HG02870 (cell line): ENCODE measurements around the gene DSTN.
A peak's percentile ranks its signal among the peaks of the same experiment; 100 is the strongest.

Experiments
- ATAC-seq: cut with Tn5 transposase; IDR thresholded peaks from one replicate; pipeline ENCODE4 v1.9.1; 2021; ENCODE audit warnings: mild to moderate bottlenecking, moderate library complexity; ENCODE audit not compliant: unreplicated experiment

DSTN gene

GRCh38 chr20:17545127-17545526, 24.7 kb upstream of the DSTN start:
- no peak for ATAC-seq

GRCh38 chr20:17549131-17549530, 20.7 kb upstream of the DSTN start:
- no peak for ATAC-seq

- no peak for ATAC-seq
Observed at GRCh38 chr20:17555106-17555505, 14.8 kb upstream of the DSTN start.

GRCh38 chr20:17556837-17557674, 12.8 kb upstream of the DSTN start:
- ATAC-seq: no peak

- no peak for ATAC-seq
Observed at GRCh38 chr20:17557675-17558006, 12.2 kb upstream of the DSTN start.

GRCh38 chr20:17558154-17558940, 11.5 kb upstream of the DSTN start:
- no peak for ATAC-seq

GRCh38 chr20:17558941-17559304, 11.0 kb upstream of the DSTN start:
- ATAC-seq: no peak

GRCh38 chr20:17559338-17559737, 10.5 kb upstream of the DSTN start:
- no peak for ATAC-seq

- ATAC-seq: no peak
Observed at GRCh38 chr20:17560344-17561074, 9.4 kb upstream of the DSTN start.

- no peak for ATAC-seq
Observed at GRCh38 chr20:17562804-17563305, 7.0 kb upstream of the DSTN start.

- no peak for ATAC-seq
Observed at GRCh38 chr20:17565169-17565845, 4.6 kb upstream of the DSTN start.

- ATAC-seq: no peak
Observed at GRCh38 chr20:17566345-17566744, 3.5 kb upstream of the DSTN start.

GRCh38 chr20:17568045-17568788, 1.7 kb upstream of the DSTN start:
- no peak for ATAC-seq

GRCh38 chr20:17568972-17569521, 828 bp upstream of the DSTN start:
- ATAC-seq: no peak

- ATAC-seq: peak; percentile 31
Observed at GRCh38 chr20:17570347-17571152, 675 bp downstream of the DSTN start.

GRCh38 chr20:17571153-17571527, 1.3 kb downstream of the DSTN start:
- ATAC-seq: peak; percentile 50

GRCh38 chr20:17572034-17572638, 2.3 kb downstream of the DSTN start:
- ATAC-seq: no peak

GRCh38 chr20:17573463-17573862, 3.6 kb downstream of the DSTN start:
- ATAC-seq: no peak

- ATAC-seq: no peak
Observed at GRCh38 chr20:17576215-17576614, 6.3 kb downstream of the DSTN start.
